Rectal smooth muscle tissue (tissue), 1 donor: ENCODE data around the gene CTU2.

ENCODE experiments used
- H3K27ac ChIP-seq: one replicate; pipeline ENCODE4 v1.7.0; 2013; ENCODE audit warnings: low read depth, low read length, inconsistent platforms
- H3K27me3 ChIP-seq: one replicate; pipeline ENCODE4 v1.7.0; 2013; ENCODE audit warnings: low read length; ENCODE audit not compliant: control insufficient read depth, insufficient read depth
- H3K36me3 ChIP-seq: one replicate; pipeline ENCODE4 v1.7.0; 2013; ENCODE audit warnings: low read length; ENCODE audit not compliant: control insufficient read depth, insufficient read depth
- H3K4me1 ChIP-seq: one replicate; pipeline ENCODE4 v1.7.0; 2013; ENCODE audit warnings: low read length; ENCODE audit not compliant: control insufficient read depth, insufficient read depth
- H3K4me3 ChIP-seq: one replicate; pipeline ENCODE4 v1.7.0; 2013; ENCODE audit warnings: low read length
- H3K9ac ChIP-seq: one replicate; pipeline ENCODE4 v1.7.0; 2013; ENCODE audit warnings: low read length

The CTU2 gene

DNA sequence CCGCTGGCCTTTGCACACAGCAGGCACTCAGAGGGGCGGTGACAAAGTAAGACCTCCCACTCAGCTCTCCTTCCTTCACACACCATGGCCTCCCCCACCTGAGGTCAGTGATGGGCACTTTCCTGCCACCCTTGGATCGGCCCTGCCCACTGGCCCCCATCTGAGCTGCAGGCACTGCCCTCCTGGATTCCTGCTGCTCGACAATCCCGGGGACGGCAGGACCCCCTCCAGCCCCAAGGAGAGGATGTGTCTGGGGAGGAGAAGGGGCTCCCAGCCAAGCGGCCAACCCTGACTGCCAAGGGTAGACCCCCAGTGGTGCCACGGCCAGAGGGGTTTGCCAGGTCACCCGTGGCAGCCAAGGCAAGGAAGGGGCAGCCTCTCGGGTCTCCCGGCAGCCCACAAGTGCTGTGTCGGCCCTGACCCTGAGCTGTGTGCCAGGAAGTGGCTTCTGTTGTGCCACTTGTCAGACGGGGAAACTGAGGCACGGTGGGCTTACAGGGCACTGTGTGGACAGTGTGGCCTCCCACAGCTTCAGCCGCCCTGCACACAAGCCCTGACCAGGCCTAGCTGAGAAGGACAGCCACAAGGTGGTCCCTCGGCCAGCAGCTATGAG is 56.1 kb downstream of the CTU2 start:
- H3K27ac ChIP-seq = peak overlapping the region; percentile 97
- no peaks in the 10 kb centered on the region for H3K36me3 ChIP-seq
- H3K4me3 ChIP-seq = no peak overlapping the region
- no peaks in the 10 kb centered on the region for H3K27me3 ChIP-seq
- H3K4me1 ChIP-seq = peaks cover 49% of the 10 kb centered on the region
- H3K9ac ChIP-seq = no peak overlapping the region

DNA sequence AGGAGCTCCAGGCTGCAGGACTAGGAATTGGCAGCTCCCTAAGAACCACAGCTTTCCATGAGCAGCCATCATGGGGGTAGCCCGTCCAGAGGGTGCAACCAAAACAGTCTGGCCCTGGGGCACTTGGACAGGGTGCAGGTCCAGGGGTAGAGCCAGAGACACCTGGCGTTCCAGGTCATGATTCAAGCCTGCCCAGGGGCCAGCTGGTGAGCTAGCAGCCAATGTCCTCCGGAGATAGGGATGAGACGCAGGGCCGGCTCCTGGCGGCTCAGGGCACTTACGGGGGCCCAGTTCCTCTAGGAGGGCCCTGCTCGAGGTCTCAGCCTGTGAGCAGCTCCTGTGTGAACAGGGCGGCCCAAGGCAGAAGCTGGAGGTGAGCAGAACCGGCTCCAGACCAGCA is 56.6 kb downstream of the CTU2 start:
- Histone ChIP-seq H3K27ac (peak overlapping the region; percentile 48), H3K36me3 (no peaks in the 10 kb centered on the region), H3K4me1 (peaks cover 54% of the 10 kb centered on the region), H3K27me3 (no peaks in the 10 kb centered on the region), H3K4me3 (no peak overlapping the region), H3K9ac (no peak overlapping the region)

DNA sequence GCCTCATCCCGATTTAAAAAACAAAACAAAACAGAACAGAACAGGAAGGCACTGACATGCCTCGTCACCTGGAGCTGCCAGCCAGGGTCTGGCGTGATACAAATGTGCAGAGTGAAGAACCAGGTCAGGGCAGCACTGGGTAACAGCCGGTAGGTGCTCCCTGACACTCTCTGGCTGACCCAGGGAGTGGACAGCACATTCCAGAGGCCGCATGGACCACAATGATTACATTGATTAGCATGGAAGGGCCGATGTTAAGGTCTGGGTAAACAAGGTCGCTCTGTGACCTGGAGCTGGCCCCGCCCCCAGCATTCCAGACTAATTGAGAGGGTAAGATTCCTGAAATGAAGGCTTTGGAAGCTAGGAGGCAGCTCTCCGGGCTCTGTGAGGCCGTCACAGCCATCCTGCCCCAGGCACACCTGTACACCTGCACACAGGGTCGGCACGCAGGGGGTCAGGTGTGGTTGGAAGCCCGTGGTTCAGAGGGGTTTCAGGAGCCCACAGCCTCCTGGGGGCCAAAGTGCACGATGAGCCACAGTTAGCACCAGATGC is 57.3 kb downstream of the CTU2 start:
- H3K4me1 ChIP-seq = peaks cover 52% of the 10 kb centered on the region

GRCh38 chr16:88764080-88764479 is 57.8 kb downstream of the CTU2 start:
- Histone ChIP-seq H3K9ac (no peak overlapping the region), H3K27ac (no peak overlapping the region), H3K4me3 (no peak overlapping the region), H3K4me1 (peaks cover 53% of the 10 kb centered on the region), H3K27me3 (no peaks in the 10 kb centered on the region), H3K36me3 (no peaks in the 10 kb centered on the region)

More for the DNA sequence above, 57.3 kb downstream of the CTU2 start:
- Histone ChIP-seq H3K4me3 (no peak overlapping the region), H3K36me3 (no peaks in the 10 kb centered on the region), H3K9ac (no peak overlapping the region), H3K27ac (no peak overlapping the region), H3K27me3 (no peaks in the 10 kb centered on the region)

- Histone ChIP-seq H3K27ac (no peak overlapping the region), H3K4me3 (no peak overlapping the region), H3K4me1 (peaks cover 55% of the 10 kb centered on the region), H3K36me3 (no peaks in the 10 kb centered on the region), H3K27me3 (no peaks in the 10 kb centered on the region), H3K9ac (no peak overlapping the region)
Observed at GRCh38 chr16:88764913-88765349, 58.6 kb downstream of the CTU2 start.
